K562 (cell line): ENCODE measurements around the gene EME2.

ENCODE experiments used
- CHD2 ChIP-seq: IDR thresholded peaks from 2 replicates; pipeline ENCODE4 v1.6.1; 2011; ENCODE audit warnings: low read depth, low read length
- CTCF ChIP-seq, 3 experiments: IDR thresholded peaks in 2 of 3; conservative IDR thresholded peaks in 1 of 3; 2 replicates each; pipeline ENCODE4 v1.5.1; 2011 to 2012; ENCODE audit warnings: low read length in 3 of 3, mild to moderate bottlenecking in 3 of 3, control low read depth in 2 of 3, improper control_type of control experiment in 1 of 3, inconsistent platforms in 1 of 3, low read depth in 1 of 3, mixed read lengths in 1 of 3, moderate library complexity in 1 of 3; ENCODE audit not compliant: insufficient read depth in 2 of 3
- RCOR1 ChIP-seq, 2 experiments: IDR thresholded peaks; 2 replicates each; pipeline ENCODE4 v1.6.1; 2012; ENCODE audit warnings: low read depth in 2 of 2, low read length in 2 of 2, borderline replicate concordance in 1 of 2, improper control_type of control experiment in 1 of 2

- TF ChIP-seq RCOR1 (IDR thresholded peaks at IDR 0.05; ENCODE audit: borderline replicate concordance in 1 of 2, low read depth in 2 of 2, low read length in 2 of 2) (no peak), CTCF (IDR thresholded peaks at IDR 0.05 in 2 of 3, conservative IDR thresholded peaks at IDR 0.05 in 1 of 3; ENCODE audit: insufficient read depth in 2 of 3, low read depth in 1 of 3, low read length in 3 of 3) (no peak), CHD2 (no peak)
Observed at GRCh38 chr16:1810536-1810935, 37.9 kb downstream of the EME2 start.
